PC-9 (cell line): ENCODE data around the gene DPPA3.

Source experiments
- CTCF ChIP-seq: fragments of 200-600 bp; sonication (generic); conservative IDR thresholded peaks from 2 replicates; pipeline ENCODE4 v1.6.1; 2017; ENCODE audit warnings: mixed run types, antibody characterized with exemption, mild to moderate bottlenecking, moderate library complexity
- EZH2 ChIP-seq: fragments of 200-600 bp; sonication (generic); IDR thresholded peaks from 2 replicates; pipeline ENCODE4 v1.8.0; 2017; ENCODE audit warnings: antibody characterized with exemption, low read depth

- TF ChIP-seq CTCF (no peak), EZH2 (no peak)
Measured at GRCh38 chr12:7751394-7751793, 40.2 kb downstream of the DPPA3 start.
